ENCODE measurements around the gene RSPH6A.

The RSPH6A gene

GRCh38 chr19:45781214-45782161, 33.6 kb downstream of the RSPH6A start:
- DNase-seq (ENCODE audit: low read depth in 1 of 2, low spot score in 1 of 2): no peak

GRCh38 chr19:45780448-45781213, 34.5 kb downstream of the RSPH6A start:
- no peak for DNase-seq (ENCODE audit: low read depth in 1 of 2, low spot score in 1 of 2)

- DNase-seq (ENCODE audit: low read depth in 1 of 2, low spot score in 1 of 2): no peak
Observed at GRCh38 chr19:45780146-45780447, 35.0 kb downstream of the RSPH6A start.

- DNase-seq (ENCODE audit: low read depth in 1 of 2, low spot score in 1 of 2): peak; percentile 81 to 84
Observed at GRCh38 chr19:45779231-45780145, 35.6 kb downstream of the RSPH6A start.

GRCh38 chr19:45778010-45778661, 37.0 kb downstream of the RSPH6A start:
- DNase-seq (ENCODE audit: low read depth in 1 of 2, low spot score in 1 of 2): no peak

- DNase-seq (ENCODE audit: low read depth in 1 of 2, low spot score in 1 of 2): no peak
Observed at GRCh38 chr19:45777395-45777961, 37.6 kb downstream of the RSPH6A start.

GRCh38 chr19:45774765-45775164, 40.3 kb downstream of the RSPH6A start:
- no peak for DNase-seq (ENCODE audit: low read depth in 1 of 2, low spot score in 1 of 2)

GRCh38 chr19:45773384-45773783, 41.7 kb downstream of the RSPH6A start:
- DNase-seq (ENCODE audit: low read depth in 1 of 2, low spot score in 1 of 2): no peak

- DNase-seq (ENCODE audit: low read depth in 1 of 2, low spot score in 1 of 2): no peak
Observed at GRCh38 chr19:45772912-45773311, 42.2 kb downstream of the RSPH6A start.

- no peak for DNase-seq (ENCODE audit: low read depth in 1 of 2, low spot score in 1 of 2)
Observed at GRCh38 chr19:45772130-45772840, 42.8 kb downstream of the RSPH6A start.

GRCh38 chr19:45771311-45771933, 43.7 kb downstream of the RSPH6A start:
- no peak for DNase-seq (ENCODE audit: low read depth in 1 of 2, low spot score in 1 of 2)

GRCh38 chr19:45770192-45771101, 44.7 kb downstream of the RSPH6A start:
- DNase-seq (ENCODE audit: low read depth in 1 of 2, low spot score in 1 of 2): peak; percentile 79 to 85

GRCh38 chr19:45769821-45770191, 45.3 kb downstream of the RSPH6A start:
- no peak for DNase-seq (ENCODE audit: low read depth in 1 of 2, low spot score in 1 of 2)

GRCh38 chr19:45768984-45769782, 45.9 kb downstream of the RSPH6A start, which contains the start of gene SIX5:
SIX5 (minus strand) TSS chr19:45769252; CDS start chr19:45768844, 408 bp downstream.
- peak; percentile 84 to 89 for DNase-seq (ENCODE audit: low read depth in 1 of 2, low spot score in 1 of 2)

- no peak for DNase-seq (ENCODE audit: low read depth in 1 of 2, low spot score in 1 of 2)
Observed at GRCh38 chr19:45768655-45768983, 46.5 kb downstream of the RSPH6A start.

- DNase-seq (ENCODE audit: low read depth in 1 of 2, low spot score in 1 of 2): no peak
Observed at GRCh38 chr19:45767881-45768654, 47.0 kb downstream of the RSPH6A start.

GRCh38 chr19:45767410-45767880, 47.7 kb downstream of the RSPH6A start:
- no peak for DNase-seq (ENCODE audit: low read depth in 1 of 2, low spot score in 1 of 2)

Measured in activated CD4-positive, alpha-beta T cell treated with anti-CD3 and anti-CD28 coated beads, Interleukin-2, amount 50 U/mL, for 24 hours (primary cell).